Measurements from ENCODE around the gene PPP1R9B.

PPP1R9B gene

GRCh38 chr17:50139950-50140885 lies 10.3 kb downstream of the PPP1R9B start:
- DNase-seq = peak; percentile 86

GRCh38 chr17:50139185-50139783 lies 11.2 kb downstream of the PPP1R9B start:
- no peak for DNase-seq

GRCh38 chr17:50137042-50137441 lies 13.4 kb downstream of the PPP1R9B start:
- DNase-seq = no peak

GRCh38 chr17:50136096-50136687 lies 14.3 kb downstream of the PPP1R9B start:
- DNase-seq = no peak

- DNase-seq = no peak
Measured at GRCh38 chr17:50135316-50136095, 15.0 kb downstream of the PPP1R9B start.

GRCh38 chr17:50134206-50135110 lies 16.0 kb downstream of the PPP1R9B start:
- no peak for DNase-seq

- no peak for DNase-seq
Measured at GRCh38 chr17:50133769-50134099, 16.7 kb downstream of the PPP1R9B start.

GRCh38 chr17:50133028-50133768 lies 17.3 kb downstream of the PPP1R9B start:
- DNase-seq = peak; percentile 7

GRCh38 chr17:50132104-50132794 lies 18.2 kb downstream of the PPP1R9B start:
- peak; percentile 3 for DNase-seq

- peak; percentile 47 for DNase-seq
Measured at GRCh38 chr17:50130559-50131305, 19.7 kb downstream of the PPP1R9B start.

GRCh38 chr17:50129728-50130558 lies 20.5 kb downstream of the PPP1R9B start, which contains the start of gene SAMD14:
Gene SAMD14, minus strand, starts transcription at chr17:50130160. Its CDS starts 5,201 bp downstream, at chr17:50124959.
- peak; percentile 83 for DNase-seq

GRCh38 chr17:50129353-50129727 lies 21.1 kb downstream of the PPP1R9B start:
- no peak for DNase-seq

- peak; percentile 82 for DNase-seq
Measured at GRCh38 chr17:50128441-50129352, 21.8 kb downstream of the PPP1R9B start.

GRCh38 chr17:50127697-50128361 lies 22.6 kb downstream of the PPP1R9B start:
- DNase-seq = peak; percentile 9

- DNase-seq = no peak
Measured at GRCh38 chr17:50125420-50125997, 25.0 kb downstream of the PPP1R9B start.

GRCh38 chr17:50123649-50124349 lies 26.7 kb downstream of the PPP1R9B start:
- DNase-seq = peak; percentile 82
